LNCaP clone FGC (cell line): ENCODE data around the gene AP2A2.

Source experiments
- DNase-seq: peaks from one replicate; pipeline ENCODE4 v3.0.0-alpha.2; 2011; ENCODE audit warnings: low read depth
- H3K4me3 ChIP-seq: 2 replicates; pipeline ENCODE4 v1.5.1; 2011; ENCODE audit warnings: mild to moderate bottlenecking, low read depth, low read length, control low read depth
- CTCF ChIP-seq: IDR thresholded peaks from 2 replicates; pipeline ENCODE4 v1.5.1; 2012; ENCODE audit warnings: mild to moderate bottlenecking; ENCODE audit not compliant: control insufficient read depth, insufficient read depth; ENCODE audit errors: extremely low read depth

The AP2A2 gene

GRCh38 chr11:1008001-1008802, 82.5 kb downstream of the AP2A2 start:
- no peak overlapping the region for H3K4me3 ChIP-seq
- no peak for TF ChIP-seq CTCF
- no peak for DNase-seq

GRCh38 chr11:1008803-1009145, 83.1 kb downstream of the AP2A2 start:
- H3K4me3 ChIP-seq = no peak overlapping the region
- no peak for TF ChIP-seq CTCF
- no peak for DNase-seq

GRCh38 chr11:1009371-1009770, 83.7 kb downstream of the AP2A2 start:
- no peak for TF ChIP-seq CTCF
- no peak for DNase-seq
- H3K4me3 ChIP-seq = no peak overlapping the region

- no peak overlapping the region for H3K4me3 ChIP-seq
- TF ChIP-seq CTCF = no peak
- DNase-seq = no peak
Measured at GRCh38 chr11:1009991-1010390, 84.3 kb downstream of the AP2A2 start.

GRCh38 chr11:1010551-1011319, 85.1 kb downstream of the AP2A2 start:
- H3K4me3 ChIP-seq = no peak overlapping the region
- no peak for TF ChIP-seq CTCF
- DNase-seq = no peak

- TF ChIP-seq CTCF = no peak
- no peak for DNase-seq
- H3K4me3 ChIP-seq = no peak overlapping the region
Measured at GRCh38 chr11:1011320-1011698, 85.6 kb downstream of the AP2A2 start.
